ENCODE results near the gene TPT1.
A peak's percentile ranks its signal among the peaks of the same experiment; 100 is the strongest.
"Not testable (repeated sequence)": the region's sequence is repeated elsewhere in the genome, so short reads cannot be mapped to it uniquely, and the experiment has no call there.

Gene TPT1

DNA sequence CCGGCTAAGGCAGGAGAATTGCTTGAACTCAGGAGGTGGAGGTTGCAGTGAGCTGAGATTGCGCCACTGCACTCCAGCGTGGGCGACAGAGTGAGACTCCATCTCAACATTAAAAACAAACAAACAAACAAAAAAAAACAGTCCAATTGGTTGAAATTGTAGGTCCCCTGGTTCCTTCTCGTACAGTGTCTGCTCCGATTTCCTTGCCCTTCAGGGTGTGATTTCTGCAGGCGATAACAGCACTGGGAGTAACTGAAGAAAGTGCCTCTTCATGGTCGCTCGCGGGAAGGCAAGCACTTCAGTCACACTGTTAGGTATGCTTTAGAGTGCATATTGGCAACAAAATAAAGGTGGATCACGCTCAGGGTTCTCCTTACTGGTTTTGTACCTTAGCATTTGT is 39.7 kb downstream of the TPT1 start:
- DNase-seq: no peak

DNA sequence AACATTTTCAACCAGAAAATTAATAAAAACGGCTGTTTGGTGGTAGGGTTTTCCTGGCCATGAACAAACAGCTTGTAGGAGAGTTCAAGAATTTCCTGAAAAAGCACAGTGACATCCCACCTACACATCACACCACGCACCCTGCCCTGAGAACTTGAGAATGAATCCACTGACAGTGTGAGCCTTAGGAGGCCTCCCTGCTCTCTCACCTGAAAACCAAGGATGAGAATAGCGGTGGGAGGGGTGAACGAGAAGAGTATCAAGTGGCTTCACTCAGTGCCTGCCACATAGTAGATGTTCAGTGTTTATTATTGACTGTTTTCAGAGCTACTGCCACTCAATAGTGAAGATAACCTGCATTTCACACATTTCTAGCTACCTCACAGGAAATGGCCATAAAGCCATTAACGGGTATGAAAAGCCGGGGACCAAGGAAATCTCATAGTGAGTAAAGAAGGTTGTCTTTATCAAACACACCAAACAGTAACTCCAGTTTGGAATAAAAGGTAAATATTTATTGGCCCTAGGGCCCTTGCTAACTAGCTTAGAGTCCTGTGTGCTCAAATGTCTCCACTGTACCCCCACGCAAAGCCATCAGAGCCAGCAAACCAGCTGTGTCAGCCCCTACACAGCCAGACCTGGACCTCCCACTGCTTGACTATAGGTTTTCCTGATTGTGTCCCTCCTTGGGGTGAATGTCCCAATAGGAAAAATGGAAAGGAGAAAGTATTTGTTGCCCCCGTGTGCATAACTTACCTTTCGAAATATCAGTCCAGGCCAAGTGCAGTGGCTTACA is 40.6 kb downstream of the TPT1 start:
- no peak for DNase-seq

DNA sequence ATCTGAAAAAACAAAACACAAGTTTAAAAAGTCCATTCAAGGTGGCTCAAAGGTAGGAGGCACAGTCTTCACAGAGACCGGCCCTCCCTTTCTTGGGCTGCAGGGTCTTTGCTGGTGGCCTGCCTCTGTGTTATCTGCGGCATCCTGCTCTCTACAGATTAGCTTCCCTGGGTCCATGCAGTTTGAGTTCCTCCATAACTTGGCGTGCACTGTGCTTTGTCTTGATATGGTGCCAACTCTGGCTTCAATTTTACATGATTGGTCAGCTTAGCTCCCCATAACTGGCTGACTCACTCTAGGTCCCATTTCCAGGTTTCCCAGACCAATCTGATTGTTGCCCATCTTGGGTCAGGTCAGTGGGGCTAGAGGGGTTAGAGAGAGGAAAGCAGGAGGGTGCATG is 41.8 kb downstream of the TPT1 start:
- no peak for DNase-seq

DNA sequence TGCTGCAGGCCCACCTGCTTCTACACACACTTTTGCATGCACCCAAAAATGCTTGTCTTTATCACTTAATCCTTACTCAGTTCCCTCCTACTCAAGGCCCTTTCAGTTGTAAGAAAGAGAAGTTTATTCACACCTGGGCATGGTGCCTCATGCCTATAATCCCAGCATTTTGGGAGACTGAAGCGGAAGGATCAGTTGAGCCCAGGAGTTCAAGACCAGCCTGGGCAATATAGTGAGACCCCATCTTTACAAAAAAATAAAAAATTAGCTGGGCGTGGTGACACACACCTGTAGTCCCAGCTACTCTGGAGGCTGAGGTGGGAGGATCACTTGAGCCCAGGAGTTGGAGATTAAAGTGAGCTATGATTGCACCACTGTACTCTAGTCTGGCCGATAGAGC is 42.4 kb downstream of the TPT1 start:
- not testable (repeated sequence) for DNase-seq

DNA sequence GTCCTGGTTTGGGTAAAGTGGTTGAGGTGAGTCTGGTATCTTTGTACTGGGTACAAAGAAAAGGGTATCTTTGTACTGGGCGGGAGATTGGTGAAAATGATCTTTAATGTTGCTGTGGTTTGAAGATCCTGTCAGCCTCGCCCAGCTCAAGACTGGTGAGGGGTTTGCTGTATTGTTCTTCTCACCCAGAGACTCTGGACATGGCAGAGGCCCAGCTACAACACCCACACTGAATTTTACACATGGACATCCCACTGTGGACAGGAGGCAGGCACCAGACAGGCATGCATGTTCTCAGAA is 42.8 kb downstream of the TPT1 start:
- DNase-seq: no peak

DNA sequence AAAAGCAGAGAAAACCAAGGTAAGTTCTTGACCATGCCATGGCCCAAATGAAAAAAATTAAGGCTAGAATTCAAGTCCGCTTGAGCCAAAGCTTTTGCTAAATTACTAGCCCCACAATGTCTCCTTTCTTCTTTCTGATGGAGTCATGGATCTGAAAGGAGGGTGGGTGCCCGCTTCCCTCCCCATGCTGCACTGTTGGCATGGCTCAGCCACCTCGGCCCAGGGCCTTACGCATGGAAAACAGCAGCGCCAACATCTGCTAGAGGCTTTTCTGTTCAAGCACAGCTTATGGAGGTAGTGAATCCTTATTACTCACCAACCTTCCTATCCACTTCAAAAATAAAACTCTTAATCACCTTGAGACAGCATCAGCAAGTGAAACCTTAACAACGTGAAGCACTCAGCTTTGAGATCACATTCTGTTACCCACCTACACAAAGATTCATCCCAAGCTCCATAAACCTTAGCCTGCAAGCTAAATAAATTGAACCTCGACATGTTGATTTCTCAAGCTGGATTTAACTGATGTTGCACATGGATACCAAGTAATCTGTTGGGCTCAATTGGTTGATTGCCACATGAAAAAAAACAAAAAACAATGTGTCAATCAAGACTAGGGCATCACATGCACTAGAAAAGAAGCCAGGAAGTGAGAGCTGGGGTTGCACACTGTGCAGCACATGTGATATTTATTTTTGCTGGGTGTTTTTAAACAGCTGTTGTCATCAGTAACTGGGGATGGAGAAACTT is 43.4 kb downstream of the TPT1 start:
- peak in 1 of 2 donors; percentile 29 for DNase-seq

DNA sequence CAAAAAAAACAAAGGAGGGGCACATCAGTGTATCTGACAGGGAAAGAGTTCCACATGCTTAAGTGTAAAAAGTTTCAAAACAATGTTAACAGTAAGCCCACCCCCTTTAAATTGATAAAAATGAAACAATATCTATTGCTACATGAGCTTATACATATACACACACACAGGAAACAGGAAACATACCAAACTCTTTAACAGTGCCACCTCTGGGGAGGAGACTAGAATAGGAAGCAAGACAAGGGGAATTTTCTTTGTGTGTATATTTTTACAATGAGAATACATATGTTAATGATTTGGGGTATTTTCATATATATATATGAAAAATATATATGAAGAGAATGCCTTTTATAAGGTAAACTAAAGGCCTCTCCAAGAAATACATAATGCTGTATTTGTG is 44.7 kb downstream of the TPT1 start:
- DNase-seq: no peak

DNA sequence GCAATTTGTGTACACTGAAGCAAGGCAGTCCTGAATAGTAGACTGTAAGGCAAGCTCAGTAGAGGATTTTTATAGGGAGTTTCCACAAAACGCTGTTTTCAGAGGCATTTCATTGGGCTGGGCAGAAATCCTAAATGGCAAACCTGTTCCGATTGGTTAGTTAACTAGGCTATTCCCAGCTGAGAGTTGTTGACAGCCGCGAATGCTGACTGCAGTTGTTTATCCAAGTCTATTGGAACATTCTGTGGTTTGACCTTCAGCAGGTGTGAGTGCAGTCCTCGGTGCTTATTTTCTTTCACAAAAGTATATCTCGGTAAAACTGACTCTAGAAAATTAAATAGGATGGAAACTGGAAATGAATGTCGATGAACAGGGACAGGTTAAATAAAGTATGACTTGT is 45.4 kb downstream of the TPT1 start:
- no peak for DNase-seq

DNA sequence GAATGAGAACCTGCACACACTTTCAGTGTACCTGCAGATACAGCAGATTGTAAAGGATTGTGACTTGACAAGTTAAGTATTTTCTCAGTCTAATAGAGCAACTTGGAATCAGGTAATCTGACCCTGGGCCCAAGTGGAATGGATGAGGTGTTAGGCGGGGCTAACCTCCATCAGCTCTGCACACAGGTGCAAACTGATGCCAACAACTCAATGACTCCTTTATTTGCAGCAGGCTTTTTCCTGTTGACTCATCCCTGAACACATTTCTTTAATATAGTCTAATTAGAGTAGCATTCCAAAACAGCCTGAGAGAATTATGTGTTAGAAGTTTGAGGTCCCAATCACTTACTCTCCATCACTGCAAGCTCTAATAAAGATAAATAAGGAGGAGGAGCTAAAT is 48.8 kb downstream of the TPT1 start:
- DNase-seq: no peak

DNA sequence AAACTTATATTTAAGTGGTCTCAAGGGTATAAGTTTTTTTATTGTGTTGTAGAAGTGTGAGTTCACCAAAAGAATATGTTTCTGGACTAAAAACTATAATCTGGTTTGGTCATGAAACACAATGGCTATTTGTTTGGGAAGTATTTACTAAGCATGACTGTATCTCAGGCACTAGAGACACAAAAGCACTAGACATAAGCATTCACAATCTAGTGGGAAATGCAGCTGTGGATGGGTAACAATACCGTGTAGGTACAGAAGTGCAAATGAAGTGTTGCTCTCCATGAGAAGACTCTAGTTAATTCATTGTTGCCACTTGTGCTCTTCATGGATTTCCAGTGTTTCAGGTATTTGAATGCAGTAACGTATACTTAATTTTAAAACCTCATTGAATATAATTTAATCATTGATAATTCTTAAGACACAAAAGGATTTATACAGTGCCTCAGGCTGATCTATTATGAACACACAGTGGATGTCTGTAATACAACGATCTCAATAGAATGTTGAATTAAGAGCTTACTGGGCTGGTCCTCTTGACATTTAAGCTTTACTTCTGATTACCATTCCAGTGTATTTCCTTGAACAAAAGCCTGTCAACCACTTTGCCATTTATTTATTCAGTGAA is 50.9 kb downstream of the TPT1 start:
- DNase-seq: no peak
